GM21529 (cell line): ENCODE measurements around the gene KLKB1.
"Not testable (repeated sequence)": the region's sequence is repeated elsewhere in the genome, so short reads cannot be mapped to it uniquely, and the experiment has no call there.

Source experiments
- ATAC-seq: cut with Tn5 transposase; IDR thresholded peaks from one replicate; pipeline ENCODE4 v1.9.1; 2021; ENCODE audit not compliant: unreplicated experiment

The KLKB1 gene

GRCh38 chr4:186264660-186265059, 37.4 kb downstream of the KLKB1 start:
- ATAC-seq = no peak

GRCh38 chr4:186265250-186265649, 37.9 kb downstream of the KLKB1 start:
- ATAC-seq = not testable (repeated sequence)

- no peak for ATAC-seq
These were observed 38.7 kb downstream of the KLKB1 start, which contains the start of gene F11 for GRCh38 chr4:186265683-186266652. Gene F11, plus strand, starts transcription at chr4:186266189. Its CDS starts 948 bp downstream, at chr4:186267137.

- no peak for ATAC-seq
These were observed 39.6 kb downstream of the KLKB1 start for GRCh38 chr4:186266729-186267456.

- no peak for ATAC-seq
These were observed 43.9 kb downstream of the KLKB1 start for GRCh38 chr4:186271081-186271678.

GRCh38 chr4:186272699-186273391, 45.5 kb downstream of the KLKB1 start:
- ATAC-seq = no peak

- not testable (repeated sequence) for ATAC-seq
These were observed 46.1 kb downstream of the KLKB1 start for GRCh38 chr4:186273392-186273789.

GRCh38 chr4:186283311-186283710, 56.0 kb downstream of the KLKB1 start:
- no peak for ATAC-seq

GRCh38 chr4:186285147-186285546, 57.8 kb downstream of the KLKB1 start:
- ATAC-seq = no peak

- no peak for ATAC-seq
These were observed 59.3 kb downstream of the KLKB1 start for GRCh38 chr4:186286581-186286980.

- no peak for ATAC-seq
These were observed 64.1 kb downstream of the KLKB1 start for GRCh38 chr4:186291256-186291890.

- no peak for ATAC-seq
These were observed 66.9 kb downstream of the KLKB1 start for GRCh38 chr4:186294160-186294559.

- ATAC-seq = no peak
These were observed 69.2 kb downstream of the KLKB1 start for GRCh38 chr4:186296481-186296880.

GRCh38 chr4:186297013-186297645, 69.8 kb downstream of the KLKB1 start:
- ATAC-seq = no peak

- ATAC-seq = no peak
These were observed 70.8 kb downstream of the KLKB1 start for GRCh38 chr4:186298031-186298647.

GRCh38 chr4:186299291-186299690, 72.0 kb downstream of the KLKB1 start:
- ATAC-seq = no peak

- ATAC-seq = no peak
These were observed 73.5 kb downstream of the KLKB1 start for GRCh38 chr4:186300659-186301390.

GRCh38 chr4:186304216-186304615, 76.9 kb downstream of the KLKB1 start:
- ATAC-seq = no peak
